ENCODE data around the gene KAT7.
A peak's percentile ranks its signal among the peaks of the same experiment; 100 is the strongest.

Gene KAT7

GRCh38 chr17:49784636-49785035 is 3.8 kb upstream of the KAT7 start:
- no peak for TF ChIP-seq CTCF (conservative IDR thresholded peaks at IDR 0.05; ENCODE audit: low read depth, low read length)
- H3K4me3 ChIP-seq (ENCODE audit: low read depth, low read length), result no peak overlapping the region
- no peak for DNase-seq (ENCODE audit: low read depth)

DNA sequence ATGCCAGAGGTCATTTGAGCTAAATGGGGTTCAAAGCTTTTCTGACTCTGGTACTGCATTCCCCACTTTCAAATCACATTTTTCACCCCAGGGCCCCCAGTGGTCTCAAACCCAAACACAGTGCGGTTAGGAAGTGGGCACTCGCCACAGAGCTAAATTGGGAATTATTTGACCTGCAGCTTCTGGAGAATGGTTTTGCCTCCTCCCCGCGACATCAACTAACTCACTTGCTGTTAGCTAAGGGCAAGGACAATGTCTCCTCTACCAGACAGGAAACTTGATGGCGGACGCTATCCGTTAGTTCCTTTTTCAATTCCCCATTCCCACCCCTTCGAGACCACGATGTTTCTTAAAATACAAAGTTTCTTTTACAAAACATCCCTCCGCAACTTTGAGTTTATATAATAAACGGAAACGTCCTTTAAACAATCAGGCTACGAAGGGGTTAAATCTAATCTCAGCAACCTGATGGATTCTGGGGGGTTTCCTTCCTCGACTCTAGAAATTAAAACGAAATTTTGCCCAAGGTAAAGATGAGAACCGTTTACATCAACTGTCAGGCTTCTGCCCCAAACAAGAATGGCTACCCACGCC is 500 bp upstream of the KAT7 start:
- no peak for TF ChIP-seq CTCF (conservative IDR thresholded peaks at IDR 0.05; ENCODE audit: low read depth, low read length)

DNA sequence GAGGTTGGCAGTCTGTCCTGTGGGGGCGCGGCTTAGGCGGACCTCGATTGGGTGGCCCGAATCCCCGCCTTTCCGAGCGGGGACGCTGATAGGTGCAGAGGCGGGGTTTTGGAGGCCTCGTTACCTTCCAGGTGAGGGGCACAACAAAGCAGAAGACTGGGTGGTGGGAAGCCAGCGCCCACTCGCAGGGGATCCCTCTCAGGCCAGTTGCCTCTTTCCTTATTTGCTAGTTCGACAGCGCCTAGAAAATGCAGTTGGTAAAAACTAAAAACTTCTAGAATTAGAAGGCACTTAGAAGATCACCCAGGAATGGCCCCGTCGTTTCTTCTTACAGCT is 730 bp downstream of the KAT7 start:
- DNase-seq (ENCODE audit: low read depth), result no peak
- no peak for TF ChIP-seq CTCF (conservative IDR thresholded peaks at IDR 0.05; ENCODE audit: low read depth, low read length)
- H3K4me3 ChIP-seq (ENCODE audit: low read depth, low read length), result peak overlapping the region; percentile 66

More for the DNA sequence above, 500 bp upstream of the KAT7 start:
- no peak for DNase-seq (ENCODE audit: low read depth)
- H3K4me3 ChIP-seq (ENCODE audit: low read depth, low read length), result peak overlapping the region; percentile 83

DNA sequence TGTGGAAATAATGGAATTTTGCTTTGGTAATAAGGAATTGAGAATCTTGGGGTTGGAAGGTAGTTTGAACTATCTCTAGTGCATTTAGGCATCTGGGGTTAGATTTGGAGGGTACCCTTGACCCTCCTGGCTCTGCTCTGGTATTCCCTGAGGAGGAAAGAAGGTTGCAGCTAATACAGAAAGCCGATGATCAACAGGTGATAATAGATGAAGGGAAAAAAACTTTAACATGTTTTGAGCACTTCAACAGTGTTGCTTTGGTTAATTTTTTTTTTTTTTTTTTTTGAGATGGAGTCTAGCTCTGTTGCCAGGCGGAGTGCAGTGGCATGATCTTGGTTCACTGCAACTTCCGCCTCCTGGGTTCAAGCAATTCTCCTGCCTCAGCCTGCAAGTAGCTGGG is 4.8 kb downstream of the KAT7 start:
- TF ChIP-seq CTCF (conservative IDR thresholded peaks at IDR 0.05; ENCODE audit: low read depth, low read length), result no peak

DNA sequence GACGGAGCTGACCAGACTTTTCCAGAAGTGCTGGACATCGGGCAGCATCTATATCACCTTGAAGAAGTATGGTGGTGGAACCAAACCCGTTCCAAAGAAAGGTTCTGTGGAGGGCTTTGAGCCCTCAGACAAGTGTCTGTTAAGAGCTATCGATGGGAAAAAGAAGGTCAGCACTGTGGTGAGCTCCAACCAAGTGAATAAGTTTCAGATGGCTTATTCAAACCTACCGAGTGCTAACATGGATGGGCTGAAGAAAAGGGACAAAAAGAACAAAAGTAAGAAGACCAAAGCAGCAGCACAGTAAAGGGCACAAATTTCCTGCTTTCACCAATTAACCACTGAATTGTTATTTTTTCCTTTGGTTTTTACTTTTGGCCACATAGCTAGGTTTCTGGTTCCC is 6.9 kb downstream of the KAT7 start:
- no peak for TF ChIP-seq CTCF (conservative IDR thresholded peaks at IDR 0.05; ENCODE audit: low read depth, low read length)
- H3K4me3 ChIP-seq (ENCODE audit: low read depth, low read length), result no peak overlapping the region
- DNase-seq (ENCODE audit: low read depth), result no peak

More for the DNA sequence above, 4.8 kb downstream of the KAT7 start:
- DNase-seq (ENCODE audit: low read depth), result no peak
- H3K4me3 ChIP-seq (ENCODE audit: low read depth, low read length), result no peak overlapping the region

DNA sequence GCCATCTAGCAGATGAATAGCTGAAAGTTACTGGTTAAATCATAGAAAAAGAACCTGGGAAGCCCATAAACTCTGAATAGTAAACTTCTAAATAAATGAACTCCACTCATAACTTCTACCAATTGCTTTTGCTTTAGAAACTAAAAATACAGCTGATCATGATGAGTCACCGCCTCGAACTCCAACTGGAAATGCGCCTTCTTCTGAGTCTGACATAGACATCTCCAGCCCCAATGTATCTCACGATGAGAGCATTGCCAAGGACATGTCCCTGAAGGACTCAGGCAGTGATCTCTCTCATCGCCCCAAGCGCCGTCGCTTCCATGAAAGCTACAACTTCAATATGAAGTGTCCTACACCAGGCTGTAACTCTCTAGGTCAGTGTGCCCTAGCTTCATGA is 9.7 kb downstream of the KAT7 start:
- H3K4me3 ChIP-seq (ENCODE audit: low read depth, low read length), result no peak overlapping the region
- peak; percentile 31 for DNase-seq (ENCODE audit: low read depth)
- TF ChIP-seq CTCF (conservative IDR thresholded peaks at IDR 0.05; ENCODE audit: low read depth, low read length), result no peak

DNA sequence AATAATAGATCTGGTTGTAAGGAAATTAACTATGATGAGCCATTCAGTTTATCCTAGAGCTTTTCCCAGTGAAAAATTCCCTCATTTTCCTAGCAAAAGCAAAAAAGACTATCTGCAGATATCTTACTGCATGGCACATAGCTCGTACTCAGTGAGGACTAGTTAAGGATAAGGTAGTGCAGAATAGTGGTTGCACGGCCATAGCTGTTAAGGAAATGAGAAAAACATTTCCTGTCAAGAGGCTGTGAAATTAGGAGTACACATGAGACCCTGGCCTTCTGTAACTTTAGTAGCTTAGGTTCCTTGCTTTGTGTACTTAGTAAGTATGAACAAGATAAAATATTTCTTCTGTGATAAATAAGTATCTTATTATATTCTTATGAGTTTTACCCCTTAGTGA is 10.3 kb downstream of the KAT7 start:
- TF ChIP-seq CTCF (conservative IDR thresholded peaks at IDR 0.05; ENCODE audit: low read depth, low read length), result no peak
- H3K4me3 ChIP-seq (ENCODE audit: low read depth, low read length), result no peak overlapping the region
- no peak for DNase-seq (ENCODE audit: low read depth)

Data from choroid plexus epithelial cell (primary cell).